Measurements from ENCODE around the gene SNX22.

DNA sequence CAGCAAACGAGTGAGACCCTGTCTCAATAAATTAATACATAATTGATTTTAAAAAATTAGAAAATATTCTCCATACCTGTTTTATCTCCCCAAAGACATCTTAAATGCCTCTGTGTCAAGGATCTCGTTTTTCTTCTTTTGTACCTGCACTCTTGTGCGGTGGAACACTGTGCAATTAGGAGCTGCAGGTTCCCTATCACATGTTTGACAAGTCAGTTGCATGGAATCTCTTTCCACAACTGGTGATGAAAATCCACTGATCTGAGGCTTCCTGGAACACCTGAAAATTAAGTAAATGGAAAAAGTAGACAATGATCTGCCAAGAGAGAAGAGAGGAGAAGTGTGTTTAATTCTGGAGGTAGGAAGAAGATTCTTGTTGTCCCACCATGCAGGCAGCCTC, 3.0 kb upstream of the SNX22 start:
- TF ChIP-seq, protein P1, sequence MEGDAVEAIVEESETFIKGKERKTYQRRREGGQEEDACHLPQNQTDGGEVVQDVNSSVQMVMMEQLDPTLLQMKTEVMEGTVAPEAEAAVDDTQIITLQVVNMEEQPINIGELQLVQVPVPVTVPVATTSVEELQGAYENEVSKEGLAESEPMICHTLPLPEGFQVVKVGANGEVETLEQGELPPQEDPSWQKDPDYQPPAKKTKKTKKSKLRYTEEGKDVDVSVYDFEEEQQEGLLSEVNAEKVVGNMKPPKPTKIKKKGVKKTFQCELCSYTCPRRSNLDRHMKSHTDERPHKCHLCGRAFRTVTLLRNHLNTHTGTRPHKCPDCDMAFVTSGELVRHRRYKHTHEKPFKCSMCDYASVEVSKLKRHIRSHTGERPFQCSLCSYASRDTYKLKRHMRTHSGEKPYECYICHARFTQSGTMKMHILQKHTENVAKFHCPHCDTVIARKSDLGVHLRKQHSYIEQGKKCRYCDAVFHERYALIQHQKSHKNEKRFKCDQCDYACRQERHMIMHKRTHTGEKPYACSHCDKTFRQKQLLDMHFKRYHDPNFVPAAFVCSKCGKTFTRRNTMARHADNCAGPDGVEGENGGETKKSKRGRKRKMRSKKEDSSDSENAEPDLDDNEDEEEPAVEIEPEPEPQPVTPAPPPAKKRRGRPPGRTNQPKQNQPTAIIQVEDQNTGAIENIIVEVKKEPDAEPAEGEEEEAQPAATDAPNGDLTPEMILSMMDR (conservative IDR thresholded peaks at IDR 0.05 in 1 of 2, IDR thresholded peaks at IDR 0.05 in 1 of 2; ENCODE audit: low read depth in 1 of 2, low read length in 2 of 2): no peak
- TF ChIP-seq EZH2 (IDR thresholded peaks at IDR 0.05; ENCODE audit: low read length, missing control alignments): no peak
